Ovary (tissue), 3 donors: ENCODE results near the gene CCNA2.

Experiments
- CTCF ChIP-seq, 3 donors: fragments of 450-650 bp in 2 of 3; fragments of 200-600 bp in 1 of 3; IDR thresholded peaks; one replicate each; pipeline versions ENCODE4 v1.5.1 to v1.8.0; 2016 to 2022; ENCODE audit warnings: antibody characterized with exemption in 3 of 3, mild to moderate bottlenecking in 1 of 3
- EP300 ChIP-seq: sonication (generic); formaldehyde crosslinking; IDR thresholded peaks from one replicate; pipeline ENCODE4 v1.6.1; 2017; ENCODE audit warnings: antibody characterized with exemption
- POLR2A ChIP-seq: fragments of 450-650 bp; IDR thresholded peaks from one replicate; pipeline ENCODE4 v1.6.1; 2017; ENCODE audit warnings: antibody characterized with exemption, mild to moderate bottlenecking, moderate library complexity
- donor health status: DM: no; HTN: no; CAD: no.

DNA sequence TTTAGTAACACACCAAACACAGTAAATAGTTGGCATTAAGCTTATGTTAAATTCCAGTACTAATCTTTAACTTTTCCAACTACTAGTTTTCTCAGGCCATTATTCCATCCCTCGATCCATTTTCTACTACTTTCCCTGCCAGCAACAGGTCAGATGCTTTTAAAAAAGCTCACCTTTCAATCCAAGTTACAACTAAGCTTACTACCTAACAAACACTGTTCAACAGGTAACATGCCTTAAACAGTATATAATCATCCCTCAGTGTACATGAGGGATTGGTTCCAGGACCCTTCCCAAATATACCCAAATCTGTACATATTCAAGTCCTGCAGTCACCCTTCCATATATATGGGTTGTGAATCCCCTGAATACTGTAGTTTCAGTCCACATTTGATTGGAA, 5.5 kb downstream of the CCNA2 start:
- TF ChIP-seq CTCF (IDR thresholded peaks at IDR 0.05) (no peak), POLR2A (no peak), EP300 (no peak)
